Brain microvascular endothelial cell (primary cell): ENCODE measurements around the gene CISD1.

Experiments
- DNase-seq: peaks from one replicate; pipeline ENCODE4 v3.0.0-alpha.2; 2020
- H3K27ac ChIP-seq: fragments of 250-450 bp; sonication (Bioruptor Pico); 2 replicates; pipeline ENCODE4 v1.5.1; 2020; ENCODE audit warnings: mild to moderate bottlenecking, moderate library complexity
- H3K27me3 ChIP-seq: fragments of 250-450 bp; sonication (Bioruptor Pico); replicated peaks from 2 replicates; pipeline ENCODE4 v1.5.1; 2020; ENCODE audit warnings: mild to moderate bottlenecking
- H3K36me3 ChIP-seq: fragments of 250-450 bp; sonication (Bioruptor Pico); replicated peaks from 2 replicates; pipeline ENCODE4 v1.5.1; 2020; ENCODE audit warnings: mild to moderate bottlenecking
- H3K4me3 ChIP-seq: 2 replicates; pipeline ENCODE4 v1.5.1; 2011; ENCODE audit warnings: low read depth, mild to moderate bottlenecking, control low read depth, low read length, moderate library complexity
- in situ Hi-C: cut with HindIII; loops from 2 replicates; pipeline ENCODE4 v1.10.0; 2017; ENCODE audit warnings: low sequenced_read_pairs, low pct_ligation_motif_present
- TF ChIP-seq, protein P1 (sequence below): IDR thresholded peaks from 2 replicates; pipeline ENCODE4 v1.5.1; 2011; ENCODE audit warnings: low read depth, mild to moderate bottlenecking, moderate library complexity, low read length, control low read depth, inconsistent platforms; ENCODE audit errors: missing control alignments

The CISD1 gene

GRCh38 chr10:58278962-58279307 lies 10.0 kb downstream of the CISD1 start:
- Histone ChIP-seq H3K27me3 (no peaks in the 10 kb centered on the region), H3K36me3 (no peaks in the 10 kb centered on the region), H3K27ac (no peak overlapping the region), H3K4me3 (no peak overlapping the region)
- no peak for DNase-seq
- TF ChIP-seq, protein P1, sequence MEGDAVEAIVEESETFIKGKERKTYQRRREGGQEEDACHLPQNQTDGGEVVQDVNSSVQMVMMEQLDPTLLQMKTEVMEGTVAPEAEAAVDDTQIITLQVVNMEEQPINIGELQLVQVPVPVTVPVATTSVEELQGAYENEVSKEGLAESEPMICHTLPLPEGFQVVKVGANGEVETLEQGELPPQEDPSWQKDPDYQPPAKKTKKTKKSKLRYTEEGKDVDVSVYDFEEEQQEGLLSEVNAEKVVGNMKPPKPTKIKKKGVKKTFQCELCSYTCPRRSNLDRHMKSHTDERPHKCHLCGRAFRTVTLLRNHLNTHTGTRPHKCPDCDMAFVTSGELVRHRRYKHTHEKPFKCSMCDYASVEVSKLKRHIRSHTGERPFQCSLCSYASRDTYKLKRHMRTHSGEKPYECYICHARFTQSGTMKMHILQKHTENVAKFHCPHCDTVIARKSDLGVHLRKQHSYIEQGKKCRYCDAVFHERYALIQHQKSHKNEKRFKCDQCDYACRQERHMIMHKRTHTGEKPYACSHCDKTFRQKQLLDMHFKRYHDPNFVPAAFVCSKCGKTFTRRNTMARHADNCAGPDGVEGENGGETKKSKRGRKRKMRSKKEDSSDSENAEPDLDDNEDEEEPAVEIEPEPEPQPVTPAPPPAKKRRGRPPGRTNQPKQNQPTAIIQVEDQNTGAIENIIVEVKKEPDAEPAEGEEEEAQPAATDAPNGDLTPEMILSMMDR: no peak
- in situ Hi-C loops: no loop called here

DNA sequence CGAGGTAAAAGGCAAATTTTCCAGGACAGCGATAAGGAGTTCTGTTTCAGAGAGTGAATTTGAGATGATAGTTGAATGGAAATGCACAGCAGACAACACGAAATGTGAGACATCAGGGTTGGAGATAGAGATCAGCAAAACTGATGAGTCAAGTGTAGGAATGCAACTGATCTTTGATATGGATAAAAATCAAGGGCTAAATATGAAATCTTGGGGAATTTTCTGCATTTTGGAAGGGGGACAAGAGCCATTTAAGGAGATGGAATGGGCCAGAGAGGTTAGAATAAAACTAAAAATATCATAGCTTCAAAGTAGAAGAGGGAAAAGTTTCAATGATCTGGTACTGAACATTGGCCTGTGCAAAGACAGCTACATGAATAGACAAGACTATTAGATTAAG lies 11.5 kb downstream of the CISD1 start:
- TF ChIP-seq, protein P1: no peak
- Histone ChIP-seq H3K27ac (no peak overlapping the region), H3K36me3 (no peaks in the 10 kb centered on the region), H3K27me3 (no peaks in the 10 kb centered on the region), H3K4me3 (no peak overlapping the region)
- in situ Hi-C loops: no loop called here
- peak; percentile 41 for DNase-seq

DNA sequence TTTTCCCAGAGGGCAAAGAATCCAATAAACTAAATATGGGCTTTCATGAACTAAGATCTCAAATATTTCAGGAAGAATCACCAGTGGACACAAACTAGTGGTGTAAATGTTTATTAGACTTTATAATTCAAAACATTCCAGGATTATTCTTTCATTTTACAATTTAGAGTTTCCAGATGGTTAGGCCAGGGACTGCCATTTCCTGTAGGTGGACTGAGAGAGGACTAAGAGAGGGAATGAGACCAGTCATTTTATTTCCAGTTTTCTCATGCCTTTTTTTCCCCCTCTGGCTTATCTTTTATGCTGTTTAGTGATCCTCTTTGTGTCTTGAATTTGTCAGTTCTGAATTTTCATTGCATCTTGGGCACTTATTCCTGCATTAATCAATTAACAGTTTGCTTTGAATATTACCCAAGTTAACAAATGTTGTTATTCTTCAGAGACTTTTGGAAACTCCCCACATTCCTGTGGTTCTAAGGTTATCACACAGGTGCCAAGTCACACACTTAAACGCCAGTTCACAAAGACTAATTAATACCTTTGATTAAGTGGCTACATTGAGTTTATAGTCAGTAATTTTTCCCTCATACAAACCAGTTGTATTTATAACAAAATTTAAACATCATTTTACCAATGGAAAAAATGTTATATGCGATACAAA lies 12.3 kb downstream of the CISD1 start:
- in situ Hi-C loops: no loop called here
- no peak overlapping the region for H3K4me3 ChIP-seq
- TF ChIP-seq, protein P1: no peak
- DNase-seq: no peak
- H3K27me3 ChIP-seq: no peaks in the 10 kb centered on the region
- H3K27ac ChIP-seq: no peak overlapping the region
- no peaks in the 10 kb centered on the region for H3K36me3 ChIP-seq

GRCh38 chr10:58282615-58283014 lies 13.7 kb downstream of the CISD1 start:
- TF ChIP-seq, protein P1: no peak
- DNase-seq: no peak
- no peaks in the 10 kb centered on the region for H3K27me3 ChIP-seq
- in situ Hi-C loops: no loop called here
- no peaks in the 10 kb centered on the region for H3K36me3 ChIP-seq
- no peak overlapping the region for H3K27ac ChIP-seq
- H3K4me3 ChIP-seq: no peak overlapping the region

DNA sequence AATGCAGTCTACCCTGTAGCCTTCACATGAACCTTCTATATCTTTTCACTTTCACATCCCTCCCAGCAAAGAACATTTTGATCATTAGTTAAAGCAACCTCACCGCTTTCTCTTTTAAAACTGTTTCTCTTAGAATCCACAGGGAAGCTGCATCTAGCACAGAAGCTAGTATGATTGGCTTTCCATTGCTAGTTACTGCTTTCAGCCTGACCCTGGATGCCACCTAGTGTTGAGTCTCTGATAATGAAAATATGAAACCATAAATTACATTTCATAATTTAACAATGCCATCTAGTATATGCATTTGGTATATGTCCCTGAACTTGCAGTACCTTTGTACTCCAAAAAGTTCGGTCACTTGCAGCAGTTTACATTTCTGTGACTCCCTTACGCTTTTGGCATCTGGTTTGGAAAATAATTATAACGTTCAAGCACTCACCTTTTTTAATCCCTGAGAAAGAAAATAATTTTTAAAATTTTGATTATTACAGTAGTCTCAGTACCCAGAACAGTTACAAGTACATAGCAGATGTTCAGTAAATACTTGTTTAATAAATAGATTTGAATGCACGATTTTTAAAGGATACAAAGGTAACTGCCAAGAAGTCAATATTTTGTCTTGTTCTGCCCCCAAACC lies 22.7 kb downstream of the CISD1 start:
- TF ChIP-seq, protein P1: peak; percentile 79
- DNase-seq: peak; percentile 65
- Histone ChIP-seq H3K4me3 (no peak overlapping the region), H3K27me3 (no peaks in the 10 kb centered on the region), H3K36me3 (no peaks in the 10 kb centered on the region), H3K27ac (no peak overlapping the region)
- in situ Hi-C loops: no loop called here

GRCh38 chr10:58293989-58294388 lies 25.0 kb downstream of the CISD1 start:
- in situ Hi-C loops: no loop called here
- no peak for DNase-seq
- Histone ChIP-seq H3K36me3 (no peaks in the 10 kb centered on the region), H3K27me3 (no peaks in the 10 kb centered on the region), H3K4me3 (no peak overlapping the region), H3K27ac (no peak overlapping the region)
- TF ChIP-seq, protein P1: no peak
